GM21576 (cell line): ENCODE results near the gene TBC1D17.
"Not testable (repeated sequence)": the region's sequence is repeated elsewhere in the genome, so short reads cannot be mapped to it uniquely, and the experiment has no call there.

Experiments
- ATAC-seq: cut with Tn5 transposase; IDR thresholded peaks from one replicate; pipeline ENCODE4 v1.9.1; 2021; ENCODE audit warnings: mild to moderate bottlenecking, moderate library complexity; ENCODE audit not compliant: unreplicated experiment

TBC1D17 gene

GRCh38 chr19:49916839-49917733, 39.6 kb downstream of the TBC1D17 start:
- ATAC-seq, result no peak

DNA sequence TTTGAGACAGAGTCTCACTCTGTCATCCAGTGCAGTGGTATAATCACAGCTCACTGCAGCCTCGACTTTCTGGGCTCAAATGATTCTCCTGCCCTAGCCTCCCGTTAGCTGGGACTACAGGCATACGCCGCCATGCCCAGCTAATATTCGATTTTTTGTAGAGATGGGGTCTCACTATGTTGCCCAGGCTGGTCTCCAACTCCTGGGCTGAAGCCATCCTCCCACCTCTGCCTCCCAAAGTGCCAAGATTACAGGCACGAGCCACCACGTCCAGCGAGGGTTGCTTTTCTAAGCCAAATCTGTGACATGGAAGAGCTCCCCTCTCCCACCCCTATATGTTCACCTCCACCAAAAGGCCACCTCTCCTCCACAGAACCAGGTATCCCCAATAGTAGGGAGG, 40.6 kb downstream of the TBC1D17 start:
- ATAC-seq, result no peak

DNA sequence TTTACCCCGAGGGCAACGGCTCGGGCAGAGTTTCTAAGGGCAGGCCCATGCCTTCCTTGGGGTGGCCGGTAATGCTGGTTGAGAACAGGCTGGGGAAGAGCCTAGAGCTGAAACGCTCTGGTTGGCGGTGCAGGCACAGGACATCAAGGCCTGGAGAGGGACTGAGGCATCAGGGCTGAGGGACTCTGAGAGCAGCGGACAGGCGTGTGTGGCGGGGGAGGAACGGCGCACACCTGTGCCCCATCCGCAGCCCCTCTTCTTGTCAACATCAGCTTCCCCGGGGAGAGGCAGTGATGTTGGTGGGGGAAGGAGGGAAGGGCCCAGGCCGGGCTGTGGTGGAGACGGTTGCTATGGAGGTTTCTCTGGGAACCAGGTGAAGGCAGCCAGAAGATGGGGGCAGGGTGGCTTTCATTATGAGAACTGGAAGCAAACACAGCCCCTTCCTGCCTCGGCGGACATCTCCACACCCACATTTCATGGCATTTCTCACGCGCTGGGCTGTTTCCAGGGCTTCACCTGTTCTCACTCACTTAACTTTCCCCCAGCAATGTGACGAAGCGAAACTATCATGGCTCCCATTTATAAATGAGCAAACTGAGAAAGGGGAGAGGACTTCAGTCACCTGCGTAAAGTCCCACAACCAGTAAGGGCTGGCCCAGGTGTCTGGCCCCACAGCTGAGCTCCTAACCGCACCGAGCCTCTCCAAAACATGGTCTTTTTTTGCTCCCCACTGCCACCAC, 43.3 kb downstream of the TBC1D17 start:
- no peak for ATAC-seq

- no peak for ATAC-seq
Observed at GRCh38 chr19:49921871-49922795, 44.6 kb downstream of the TBC1D17 start.

- no peak for ATAC-seq
Observed at GRCh38 chr19:49923055-49924003, 45.8 kb downstream of the TBC1D17 start.

GRCh38 chr19:49924004-49924880, 46.7 kb downstream of the TBC1D17 start:
- ATAC-seq, result no peak

- not testable (repeated sequence) for ATAC-seq
Observed at GRCh38 chr19:49924881-49925210, 47.3 kb downstream of the TBC1D17 start.

DNA sequence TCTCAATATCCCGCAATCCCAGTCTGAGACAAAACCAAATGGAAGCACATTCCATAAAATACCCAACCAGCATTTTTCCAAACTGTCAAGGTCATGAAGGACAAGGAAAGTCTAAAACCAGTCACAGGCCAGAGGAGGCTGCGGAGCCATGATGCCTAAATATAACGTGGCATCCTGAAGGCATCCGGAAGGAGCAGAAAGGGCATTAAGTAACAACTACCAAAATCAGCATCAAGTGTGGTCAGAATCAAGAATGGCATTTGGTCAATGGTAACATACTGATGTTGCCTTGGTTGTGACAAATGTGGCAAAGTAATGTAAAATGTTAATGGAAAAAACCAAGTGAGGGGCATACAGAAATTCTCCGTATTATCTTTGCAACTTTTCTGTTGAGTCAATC, 48.0 kb downstream of the TBC1D17 start:
- ATAC-seq, result no peak

GRCh38 chr19:49926515-49926914, 49.0 kb downstream of the TBC1D17 start:
- no peak for ATAC-seq

GRCh38 chr19:49927526-49928264, 50.2 kb downstream of the TBC1D17 start:
- ATAC-seq, result no peak

DNA sequence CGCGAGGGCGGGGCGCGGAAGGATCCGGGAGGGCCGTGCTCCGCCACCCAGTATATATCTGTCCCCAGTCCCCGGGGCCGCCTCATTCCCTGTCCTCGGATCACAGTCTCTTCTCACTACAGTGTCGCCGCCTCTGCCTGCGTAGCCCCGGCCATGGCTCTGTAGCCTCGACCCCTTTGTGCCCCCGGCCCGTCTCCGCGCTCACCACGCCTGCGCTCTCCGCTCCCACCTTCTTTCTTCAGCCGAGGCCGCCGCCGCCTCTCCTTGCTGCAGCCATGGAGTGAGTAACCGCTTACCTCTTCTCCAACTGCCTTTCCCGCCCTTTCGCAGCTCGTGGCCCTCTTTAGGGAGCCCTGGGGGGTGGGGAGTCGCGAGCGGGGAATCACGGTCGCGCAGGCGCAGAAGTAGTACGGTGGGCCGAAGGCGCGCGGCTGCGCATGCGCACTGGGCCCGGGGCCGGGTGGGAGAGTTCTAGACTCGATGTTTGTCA, 51.7 kb downstream of the TBC1D17 start, which contains the start of the genes ATF5 and NUP62:
ATF5 (plus strand) TSS at position 85 of the 490 bp plus-strand sequence. CDS start 1,646 bp downstream, outside the sequence.
NUP62 (minus strand) TSS at position 384 of the 490 bp plus-strand sequence. CDS start 19,697 bp downstream, outside the sequence.
- peak; percentile 29 for ATAC-seq

DNA sequence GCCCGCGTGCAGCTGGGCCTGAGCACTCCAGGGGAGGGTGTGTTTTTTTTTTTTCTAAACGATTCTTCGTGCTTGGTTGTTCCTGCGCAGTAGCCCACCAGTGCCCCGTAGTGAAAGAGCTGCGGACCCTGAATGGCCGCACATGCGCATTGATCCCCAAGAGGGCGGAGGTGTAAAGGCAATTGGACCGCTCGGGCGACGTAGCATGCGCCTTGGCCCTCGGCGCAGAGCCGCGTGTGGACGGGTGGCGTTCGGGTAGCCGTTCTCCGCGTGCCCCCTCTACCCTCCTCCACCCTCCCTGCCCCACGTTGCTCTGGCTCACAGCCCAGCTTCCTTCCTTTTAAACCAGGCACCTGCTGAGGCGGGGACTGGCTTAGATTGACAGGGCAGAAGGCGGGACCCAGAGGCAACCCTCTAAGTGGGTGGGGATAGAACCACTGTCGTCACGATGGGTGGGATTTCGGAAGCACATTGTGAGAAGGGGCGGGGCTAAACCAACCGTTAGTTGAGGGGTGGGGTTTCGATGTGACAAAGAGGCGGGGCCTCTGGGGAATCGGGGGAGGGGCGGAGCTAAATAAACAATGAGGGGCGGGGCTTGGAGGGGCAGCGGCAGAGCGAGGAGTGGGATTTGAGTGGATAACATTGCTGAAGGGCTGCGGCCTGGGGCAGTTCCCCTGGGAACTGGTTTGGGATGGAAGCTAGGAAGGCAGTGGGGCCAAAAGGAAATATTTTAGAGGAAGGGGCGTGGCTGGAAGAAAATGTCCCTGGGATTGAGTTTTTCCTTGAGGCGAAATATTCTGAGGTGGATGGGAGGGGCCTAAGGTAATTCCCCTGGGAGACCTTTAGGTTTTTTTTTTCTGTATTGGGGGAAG, 52.3 kb downstream of the TBC1D17 start:
- peak; percentile 57 for ATAC-seq

DNA sequence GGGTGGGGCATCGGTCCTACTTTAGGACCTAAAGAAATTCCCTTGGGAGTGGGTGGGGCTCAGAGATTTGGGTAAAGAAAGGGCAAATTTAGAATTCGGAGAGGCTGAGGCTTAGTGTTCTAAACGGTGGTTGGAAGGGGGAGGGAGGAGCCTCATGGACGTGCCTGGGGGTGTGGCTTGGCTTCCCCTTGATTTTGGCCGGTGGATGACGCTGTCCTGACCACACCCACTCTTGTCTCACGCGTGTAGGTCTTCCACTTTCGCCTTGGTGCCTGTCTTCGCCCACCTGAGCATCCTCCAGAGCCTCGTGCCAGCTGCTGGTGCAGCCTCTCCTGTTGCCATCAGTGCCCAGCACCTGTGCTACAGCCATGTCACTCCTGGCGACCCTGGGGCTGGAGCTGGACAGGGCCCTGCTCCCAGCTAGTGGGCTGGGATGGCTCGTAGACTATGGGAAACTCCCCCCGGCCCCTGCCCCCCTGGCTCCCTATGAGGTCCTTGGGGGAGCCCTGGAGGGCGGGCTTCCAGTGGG, 53.0 kb downstream of the TBC1D17 start:
- no peak for ATAC-seq

- no peak for ATAC-seq
Observed at GRCh38 chr19:49931293-49932040, 54.0 kb downstream of the TBC1D17 start.

DNA sequence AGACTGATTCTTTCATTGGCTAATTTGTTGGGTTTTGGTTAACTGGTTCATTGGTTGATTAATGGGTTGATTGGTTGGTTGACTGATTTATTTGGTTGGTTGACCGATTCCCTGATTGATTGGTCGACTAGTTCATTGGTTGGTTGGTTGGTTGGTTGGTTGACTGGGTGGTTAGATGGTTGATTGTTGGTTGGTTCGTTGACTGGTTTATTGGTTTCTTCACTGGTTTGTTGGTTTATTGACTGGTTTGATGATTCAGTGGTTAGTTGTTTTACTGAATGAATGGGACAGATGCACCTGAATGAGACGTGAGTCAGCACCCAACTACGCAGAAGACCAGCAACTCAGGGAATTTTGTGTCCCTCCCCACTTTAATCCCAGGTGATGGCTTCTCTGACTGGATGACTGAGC, 54.5 kb downstream of the TBC1D17 start:
- no peak for ATAC-seq

GRCh38 chr19:49932731-49933131, 55.2 kb downstream of the TBC1D17 start:
- no peak for ATAC-seq
